Neuronal stem cell (in vitro differentiated cells): ENCODE measurements around the gene KCNK5.

Experiments
- DNase-seq: peaks from one replicate; pipeline ENCODE4 v3.0.0-alpha.2; 2013; ENCODE audit warnings: low spot score
- H2AFZ ChIP-seq: one replicate; pipeline ENCODE4 v1.6.1; 2013; ENCODE audit warnings: mild to moderate bottlenecking, low read length, inconsistent platforms
- H2AK5ac ChIP-seq: 2 replicates; pipeline ENCODE4 v1.6.1; 2013; ENCODE audit warnings: low read depth, mild to moderate bottlenecking, inconsistent platforms, low read length, moderate library complexity, mixed read lengths
- H2BK120ac ChIP-seq: 2 replicates; pipeline ENCODE4 v1.6.1; 2013; ENCODE audit warnings: low read depth, mild to moderate bottlenecking, inconsistent platforms, low read length, moderate library complexity, mixed read lengths
- H2BK12ac ChIP-seq: one replicate; pipeline ENCODE4 v1.6.1; 2013; ENCODE audit warnings: low read length, inconsistent platforms
- H2BK15ac ChIP-seq: 2 replicates; pipeline ENCODE4 v1.6.1; 2013; ENCODE audit warnings: mild to moderate bottlenecking, low read length, inconsistent platforms, mixed read lengths
- H2BK5ac ChIP-seq: one replicate; pipeline ENCODE4 v1.6.1; 2013; ENCODE audit warnings: inconsistent platforms, mild to moderate bottlenecking, low read length, moderate library complexity
- H3K14ac ChIP-seq: one replicate; pipeline ENCODE4 v1.6.1; 2013; ENCODE audit warnings: low read length, inconsistent platforms
- H3K18ac ChIP-seq: 2 replicates; pipeline ENCODE4 v1.6.1; 2013; ENCODE audit warnings: low read length, inconsistent platforms
- H3K23ac ChIP-seq: 2 replicates; pipeline ENCODE4 v1.6.1; 2013; ENCODE audit warnings: low read depth, mild to moderate bottlenecking, mixed read lengths, low read length, inconsistent platforms; ENCODE audit not compliant: poor library complexity
- H3K27ac ChIP-seq: replicated peaks from 3 replicates; pipeline ENCODE4 v1.5.1; 2013; ENCODE audit warnings: low read length, inconsistent platforms
- H3K27me3 ChIP-seq, 3 experiments: 2 replicates each; pipeline ENCODE4 v1.6.1; 2013; ENCODE audit warnings: low read length in 3 of 3, mild to moderate bottlenecking in 2 of 3, inconsistent platforms in 1 of 3, low read depth in 1 of 3, mixed read lengths in 1 of 3, moderate library complexity in 1 of 3; ENCODE audit not compliant: control insufficient read depth in 3 of 3, insufficient read depth in 3 of 3
- H3K36me3 ChIP-seq, 2 donors: replicated peaks in 1 of 2; 2 replicates each; pipeline ENCODE4 v1.6.1; 2013; ENCODE audit warnings: low read length in 2 of 2; ENCODE audit not compliant: control insufficient read depth in 2 of 2, insufficient read depth in 2 of 2
- H3K4ac ChIP-seq: 2 replicates; pipeline ENCODE4 v1.6.1; 2013; ENCODE audit warnings: inconsistent platforms, mild to moderate bottlenecking, low read length, moderate library complexity
- H3K4me1 ChIP-seq, 2 donors: 1 replicate in 1 of 2; 2 replicates in 1 of 2; pipeline ENCODE4 v1.6.1; 2013; ENCODE audit warnings: low read length in 2 of 2, low read depth in 1 of 2; ENCODE audit not compliant: control insufficient read depth in 2 of 2, insufficient read depth in 1 of 2
- H3K4me2 ChIP-seq: one replicate; pipeline ENCODE4 v1.6.1; 2013; ENCODE audit warnings: mild to moderate bottlenecking, low read length, inconsistent platforms; ENCODE audit not compliant: insufficient read depth, poor library complexity, severe bottlenecking
- H3K4me3 ChIP-seq, 2 donors: 2 replicates each; pipeline ENCODE4 v1.5.1; 2013; ENCODE audit warnings: low read length in 2 of 2, mild to moderate bottlenecking in 2 of 2, inconsistent platforms in 1 of 2, moderate library complexity in 1 of 2
- H3K79me1 ChIP-seq: one replicate; pipeline ENCODE4 v1.6.1; 2013; ENCODE audit warnings: low read depth, mild to moderate bottlenecking, inconsistent platforms, low read length, moderate library complexity
- H3K9ac ChIP-seq: one replicate; pipeline ENCODE4 v1.6.1; 2013; ENCODE audit warnings: mild to moderate bottlenecking, low read depth, low read length, inconsistent platforms; ENCODE audit not compliant: poor library complexity
- H3K9me3 ChIP-seq, 2 donors: replicated peaks in 1 of 2; 2 replicates each; pipeline versions ENCODE3 to v1.6.1; 2013; ENCODE audit warnings: low read length in 2 of 2, mild to moderate bottlenecking in 2 of 2, inconsistent platforms in 1 of 2, low read depth in 1 of 2, mixed read lengths in 1 of 2, moderate library complexity in 1 of 2; ENCODE audit not compliant: control insufficient read depth in 2 of 2, insufficient read depth in 1 of 2
- H4K8ac ChIP-seq: one replicate; pipeline ENCODE4 v1.6.1; 2013; ENCODE audit warnings: low read depth, mild to moderate bottlenecking, inconsistent platforms, low read length, moderate library complexity
- H4K91ac ChIP-seq: one replicate; pipeline ENCODE4 v1.6.1; 2013; ENCODE audit warnings: low read length, low read depth, mild to moderate bottlenecking, inconsistent platforms; ENCODE audit not compliant: poor library complexity
- WGBS, 2 donors: extraction: QIAGEN DNeasy Blood & Tissue Kit; methylation state at CpG; one replicate each; pipeline ENCODE4 v1.1.7; 2013; ENCODE audit warnings: missing lambda C conversion rate in 2 of 2, mixed read lengths in 1 of 2; ENCODE audit not compliant: insufficient read length in 2 of 2, insufficient replicate concordance in 1 of 2; ENCODE audit errors: extremely low coverage in 2 of 2; 5-methylcytosine and 5-hydroxymethylcytosine counted together

The KCNK5 gene

GRCh38 chr6:39166912-39167290, 62.4 kb downstream of the KCNK5 start:
- Histone ChIP-seq H2BK12ac (no peak overlapping the region), H3K79me1 (no peaks in the 10 kb centered on the region), H2BK15ac (no peak overlapping the region), H3K27ac (no peak overlapping the region), H3K4me1 (no peaks in the 10 kb centered on the region), H4K91ac (no peak overlapping the region), H2BK120ac (no peak overlapping the region), H3K18ac (peak overlapping the region; percentile 15), H3K4me2 (no peak overlapping the region), H3K36me3 (peaks cover 0 to 1% of the 10 kb centered on the region in 2 donors), H2AK5ac (no peak overlapping the region), H4K8ac (no peak overlapping the region), H3K23ac (no peak overlapping the region), H3K4me3 (no peak overlapping the region), H2BK5ac (no peak overlapping the region), H3K9ac (no peak overlapping the region), H3K4ac (no peak overlapping the region), H2AFZ (no peak overlapping the region), H3K27me3 (peaks cover 0 to 6% (median 0%) of the 10 kb centered on the region in 3 experiments), H3K14ac (no peak overlapping the region), H3K9me3 (peaks cover 3 to 7% of the 10 kb centered on the region in 2 donors)
- no peak for DNase-seq
- WGBS, 2 donors: no CpG with 5 or more reads among the region's 5 CpGs

- no peaks in the 10 kb centered on the region for H3K36me3 ChIP-seq
- H3K9me3 ChIP-seq: peaks cover 0 to 2% of the 10 kb centered on the region in 2 donors
- no peak overlapping the region for H4K91ac ChIP-seq
- no peak overlapping the region for H2BK12ac ChIP-seq
- no peaks in the 10 kb centered on the region for H3K4me1 ChIP-seq
- H3K4me2 ChIP-seq: no peak overlapping the region
- H2AK5ac ChIP-seq: no peak overlapping the region
- H3K4ac ChIP-seq: no peak overlapping the region
- H3K79me1 ChIP-seq: no peaks in the 10 kb centered on the region
- H3K23ac ChIP-seq: peak overlapping the region; percentile 8
- H3K18ac ChIP-seq: no peak overlapping the region
- H2BK120ac ChIP-seq: no peak overlapping the region
- H3K14ac ChIP-seq: no peak overlapping the region
- H2BK5ac ChIP-seq: no peak overlapping the region
- H4K8ac ChIP-seq: no peak overlapping the region
- no peak overlapping the region for H2AFZ ChIP-seq
- H3K9ac ChIP-seq: no peak overlapping the region
- H3K27me3 ChIP-seq: peaks cover 0 to 6% (median 0%) of the 10 kb centered on the region in 3 experiments
- H3K27ac ChIP-seq: no peak overlapping the region
- WGBS, 2 donors: no CpG with 5 or more reads among the region's 20 CpGs
- peak; percentile 72 for DNase-seq
- no peak overlapping the region for H3K4me3 ChIP-seq
- H2BK15ac ChIP-seq: no peak overlapping the region
Observed at GRCh38 chr6:39166189-39166911, 62.9 kb downstream of the KCNK5 start.

GRCh38 chr6:39157511-39157910, 71.8 kb downstream of the KCNK5 start:
- Histone ChIP-seq H3K9me3 (no peaks in the 10 kb centered on the region), H3K18ac (no peak overlapping the region), H3K9ac (no peak overlapping the region), H3K36me3 (no peaks in the 10 kb centered on the region), H2AFZ (no peak overlapping the region), H2BK5ac (no peak overlapping the region), H2BK12ac (no peak overlapping the region), H2BK15ac (no peak overlapping the region), H2BK120ac (no peak overlapping the region), H3K4me1 (no peaks in the 10 kb centered on the region), H4K91ac (no peak overlapping the region), H3K27me3 (peaks cover 0 to under 1% (median 0%) of the 10 kb centered on the region in 3 experiments), H3K4me2 (no peak overlapping the region), H3K79me1 (no peaks in the 10 kb centered on the region), H3K14ac (no peak overlapping the region), H4K8ac (no peak overlapping the region), H3K4ac (no peak overlapping the region), H3K27ac (no peak overlapping the region), H3K23ac (no peak overlapping the region), H2AK5ac (no peak overlapping the region), H3K4me3 (no peak overlapping the region)
- DNase-seq: no peak
- WGBS, 2 donors: no CpG with 5 or more reads among the region's 3 CpGs

- Histone ChIP-seq H2BK5ac (no peak overlapping the region), H3K36me3 (no peaks in the 10 kb centered on the region), H2AK5ac (no peak overlapping the region), H2BK120ac (no peak overlapping the region), H3K4me3 (no peak overlapping the region), H3K4me1 (no peaks in the 10 kb centered on the region), H3K23ac (no peak overlapping the region), H3K9me3 (no peaks in the 10 kb centered on the region), H3K27me3 (peaks cover 0 to 6% (median 0%) of the 10 kb centered on the region in 3 experiments), H3K4ac (no peak overlapping the region), H2BK12ac (no peak overlapping the region), H3K18ac (no peak overlapping the region), H3K9ac (no peak overlapping the region), H2BK15ac (no peak overlapping the region), H4K8ac (no peak overlapping the region), H4K91ac (no peak overlapping the region), H3K79me1 (no peaks in the 10 kb centered on the region), H3K27ac (no peak overlapping the region), H3K14ac (no peak overlapping the region), H3K4me2 (no peak overlapping the region), H2AFZ (no peak overlapping the region)
- DNase-seq: no peak
- WGBS, 2 donors: no CpG with 5 or more reads among the region's 3 CpGs
Observed at GRCh38 chr6:39156801-39157200, 72.5 kb downstream of the KCNK5 start.
